Renal cortical epithelial cell (primary cell): Measurements from ENCODE around the gene ZMIZ2. TPM values are rescaled to one million over a fixed set of nuclear protein-coding genes. Genes with fewer than 3 reads are reported as not detected.
"Not testable (repeated sequence)": the region's sequence is repeated elsewhere in the genome, so short reads cannot be mapped to it uniquely, and the experiment has no call there.

Experiments used
- DNase-seq: peaks from one replicate; pipeline ENCODE4 v3.0.0-alpha.2; 2011; ENCODE audit warnings: low read depth
- total RNA-seq: library from RNA; depleted of rRNA; stranded (reverse); fragments of >200 nt; gene quantifications from 2 replicates; pipeline ENCODE4 v1.2.3, GENCODE V29; 2014

The ZMIZ2 gene
- total RNA-seq, 1 donor from 2014 or later: 22.7 TPM

- DNase-seq: no peak
These were observed 53.9 kb downstream of the ZMIZ2 start for GRCh38 chr7:44802418-44803025.

DNA sequence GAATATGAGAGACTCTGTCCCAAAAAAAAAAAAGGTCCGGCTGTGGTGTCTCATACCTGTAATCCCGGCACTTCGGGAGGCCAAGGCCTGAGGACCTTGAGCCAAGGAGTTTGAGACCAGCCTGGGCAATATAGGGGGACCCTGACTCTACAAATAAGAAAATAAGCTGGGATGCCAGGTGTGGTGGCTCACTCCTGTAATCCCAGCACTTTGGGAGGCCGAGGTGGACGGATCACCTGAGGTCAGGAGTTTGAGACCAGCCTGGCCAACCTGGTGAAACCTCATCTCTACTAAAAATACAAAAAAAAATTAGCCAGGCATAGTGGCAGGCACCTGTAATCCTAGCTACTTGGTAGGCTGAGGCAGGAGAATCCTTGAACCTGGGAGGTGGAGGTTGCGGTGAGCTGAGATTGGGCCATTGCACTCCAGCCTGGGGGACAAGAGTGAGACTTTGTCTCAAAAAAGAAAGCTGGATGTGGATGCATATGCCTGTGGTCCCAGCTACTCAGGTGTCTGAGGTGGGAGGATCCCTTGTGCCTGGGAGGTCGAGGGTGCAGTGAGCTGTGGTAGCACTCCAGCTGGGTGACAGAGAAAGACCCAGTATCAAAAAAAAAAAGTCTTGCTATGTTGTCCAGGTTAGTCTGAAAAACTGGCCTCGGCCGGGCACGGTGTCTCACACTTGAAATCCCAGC is 55.3 kb downstream of the ZMIZ2 start:
- DNase-seq: not testable (repeated sequence)

GRCh38 chr7:44805950-44806349 is 57.3 kb downstream of the ZMIZ2 start:
- DNase-seq: no peak

- no peak for DNase-seq
These were observed 60.3 kb downstream of the ZMIZ2 start for GRCh38 chr7:44808914-44809393.

- peak; percentile 63 for DNase-seq
These were observed 62.4 kb downstream of the ZMIZ2 start for GRCh38 chr7:44811093-44811492.

GRCh38 chr7:44811571-44811970 is 62.9 kb downstream of the ZMIZ2 start:
- no peak for DNase-seq

- DNase-seq: no peak
These were observed 66.3 kb downstream of the ZMIZ2 start for GRCh38 chr7:44814919-44815318.

DNA sequence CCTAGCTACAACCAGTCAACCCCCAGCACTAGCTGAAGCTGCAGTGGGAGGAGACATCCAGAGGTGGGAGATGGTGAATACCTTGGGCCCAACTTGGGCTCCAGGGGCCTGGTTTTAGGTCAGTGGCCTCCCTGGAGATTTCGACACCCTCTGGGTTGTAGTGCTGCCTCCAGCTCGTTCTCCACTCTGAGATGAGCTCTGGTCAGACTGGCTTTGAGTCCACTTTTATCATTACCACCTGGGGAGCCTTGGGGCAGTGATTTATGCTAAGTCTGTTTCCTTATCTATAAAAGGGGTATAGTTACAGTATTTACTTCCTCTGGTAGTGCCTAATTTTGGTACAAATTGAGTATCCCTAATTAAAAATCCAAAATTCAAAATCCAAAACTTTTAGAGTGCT is 70.6 kb downstream of the ZMIZ2 start:
- no peak for DNase-seq

Other genes starting within 250 kb of the ZMIZ2 start
- 0.20 and 0.35 TPM in 2 replicates for gene NPC1L1, start 207.5 kb upstream of the ZMIZ2 start, total RNA-seq
- gene DDX56, start 174.9 kb upstream of the ZMIZ2 start, total RNA-seq: 51.1 and 71.2 TPM in 2 replicates
- gene TMED4, start 166.6 kb upstream of the ZMIZ2 start, total RNA-seq: 259 and 304 TPM in 2 replicates
- gene OGDH, start 142.2 kb upstream of the ZMIZ2 start, total RNA-seq: 105 and 157 TPM in 2 replicates
- gene PPIA, start 47.8 kb downstream of the ZMIZ2 start, total RNA-seq: 2,537 and 3,633 TPM in 2 replicates
- 145 and 168 TPM in 2 replicates for gene H2AZ2, start 99.2 kb downstream of the ZMIZ2 start, total RNA-seq
- gene PURB, start 136.7 kb downstream of the ZMIZ2 start, total RNA-seq: 20.7 and 35.6 TPM in 2 replicates
- gene MYO1G, start 230.2 kb downstream of the ZMIZ2 start, total RNA-seq: not detected in 2 replicates